Measurements from ENCODE around the gene CAMSAP1.
A peak's percentile ranks its signal among the peaks of the same experiment; 100 is the strongest.

Gene CAMSAP1

DNA sequence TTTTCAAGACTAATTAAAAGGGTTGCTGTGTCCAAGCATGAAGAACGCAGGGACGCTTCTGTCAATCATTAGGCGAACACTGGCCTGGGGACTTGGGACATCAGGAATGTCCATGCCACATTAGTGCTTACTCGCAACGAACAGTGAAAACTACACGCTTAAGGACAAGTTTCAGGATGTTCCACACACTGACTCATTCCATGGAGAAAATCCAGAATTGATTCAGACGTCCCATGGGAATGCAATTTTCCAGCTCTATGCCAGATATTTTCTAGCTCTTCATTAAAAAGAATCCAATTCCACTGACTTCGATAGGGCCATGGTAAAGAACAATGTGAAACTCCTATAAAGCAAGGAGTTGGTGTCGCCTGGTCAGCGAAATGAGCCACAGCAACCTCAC lies 98.2 kb downstream of the CAMSAP1 start:
- no peak for DNase-seq

DNA sequence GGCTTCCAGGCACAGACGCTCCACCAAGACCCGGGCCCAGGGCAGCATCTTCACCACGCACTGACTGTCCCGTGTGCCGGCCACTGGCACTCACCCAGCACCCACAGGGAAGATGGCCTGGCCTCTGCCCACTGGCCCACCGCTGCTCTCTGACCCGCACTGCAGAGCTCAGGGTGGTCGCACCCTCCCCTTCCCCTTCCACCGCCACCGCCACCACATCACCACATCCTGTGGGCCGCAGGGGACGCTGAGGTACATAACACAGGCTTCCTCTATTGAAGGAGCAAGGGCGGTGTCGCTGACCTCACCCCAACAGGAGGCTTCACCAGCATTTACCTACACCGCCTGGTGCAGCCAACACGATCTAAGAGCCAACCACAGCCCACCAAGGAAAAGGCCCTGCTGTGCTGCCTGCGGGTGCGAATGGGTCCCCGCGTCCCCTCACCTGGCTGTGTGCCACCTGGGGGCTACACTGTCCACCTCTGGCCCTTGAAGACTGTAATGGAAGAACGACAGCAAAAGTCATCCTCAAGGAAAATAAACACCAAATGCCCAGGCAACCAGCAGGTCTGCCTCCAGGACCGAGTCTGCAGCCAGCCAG lies 101.8 kb downstream of the CAMSAP1 start:
- no peak for DNase-seq

DNA sequence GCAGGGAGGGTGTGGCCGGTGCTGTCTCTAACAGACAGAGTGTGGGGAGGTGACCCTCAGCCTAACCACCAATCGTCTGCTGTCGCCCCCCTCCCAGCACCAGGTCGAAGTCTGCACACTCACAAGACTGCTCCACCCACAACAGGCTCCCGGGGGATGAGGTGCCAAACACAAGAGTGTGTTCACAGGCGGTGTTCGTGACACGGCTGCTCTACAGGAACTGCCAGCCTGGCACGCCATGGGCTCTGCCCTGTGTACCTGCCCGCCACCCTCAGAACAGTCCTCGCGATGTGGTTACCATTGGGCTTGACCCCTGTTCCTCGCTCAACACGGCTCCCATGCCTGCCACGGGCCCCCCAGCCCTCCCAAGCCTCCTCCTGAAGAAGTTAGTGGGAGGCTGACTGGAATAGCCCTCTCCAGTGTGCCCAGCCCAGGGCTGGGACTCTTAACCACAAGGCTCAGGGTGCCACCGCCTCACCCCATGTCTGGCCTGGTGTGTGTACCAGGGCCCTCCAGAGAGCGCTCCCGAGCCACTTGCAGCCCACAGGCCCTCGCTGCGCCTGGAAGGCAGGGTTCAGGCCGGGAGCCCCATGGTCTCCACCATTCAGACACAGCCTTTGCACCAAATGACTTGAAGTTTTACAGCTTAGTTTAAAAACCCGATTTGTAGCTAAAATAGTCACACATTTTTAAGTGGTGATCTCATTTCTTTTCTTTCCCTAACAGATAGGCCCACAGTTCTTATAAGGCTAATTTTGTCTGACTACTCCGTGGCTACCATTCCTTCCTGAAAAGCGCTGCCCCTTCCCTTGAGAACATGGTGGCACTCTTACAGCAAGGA lies 102.5 kb downstream of the CAMSAP1 start:
- DNase-seq: no peak

DNA sequence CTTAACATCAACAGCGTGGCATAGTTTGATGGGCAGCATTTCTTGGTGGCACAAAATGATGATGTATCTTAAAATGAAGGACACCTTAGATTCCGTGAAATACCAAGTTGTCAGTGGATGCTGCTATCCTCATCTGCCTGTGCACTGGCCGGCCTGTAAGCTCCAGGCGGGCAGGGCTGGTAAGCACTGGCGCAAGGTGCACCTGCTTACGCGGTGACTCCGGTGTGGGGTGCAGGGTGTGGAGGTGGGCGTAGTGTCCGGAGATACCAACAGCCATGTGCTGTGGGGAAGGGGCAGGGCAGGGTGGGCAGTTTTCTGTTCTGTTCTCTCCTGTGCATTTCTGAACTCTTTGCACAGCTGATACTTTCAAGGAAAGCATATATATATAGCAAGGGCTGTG lies 103.9 kb downstream of the CAMSAP1 start:
- DNase-seq: no peak

DNA sequence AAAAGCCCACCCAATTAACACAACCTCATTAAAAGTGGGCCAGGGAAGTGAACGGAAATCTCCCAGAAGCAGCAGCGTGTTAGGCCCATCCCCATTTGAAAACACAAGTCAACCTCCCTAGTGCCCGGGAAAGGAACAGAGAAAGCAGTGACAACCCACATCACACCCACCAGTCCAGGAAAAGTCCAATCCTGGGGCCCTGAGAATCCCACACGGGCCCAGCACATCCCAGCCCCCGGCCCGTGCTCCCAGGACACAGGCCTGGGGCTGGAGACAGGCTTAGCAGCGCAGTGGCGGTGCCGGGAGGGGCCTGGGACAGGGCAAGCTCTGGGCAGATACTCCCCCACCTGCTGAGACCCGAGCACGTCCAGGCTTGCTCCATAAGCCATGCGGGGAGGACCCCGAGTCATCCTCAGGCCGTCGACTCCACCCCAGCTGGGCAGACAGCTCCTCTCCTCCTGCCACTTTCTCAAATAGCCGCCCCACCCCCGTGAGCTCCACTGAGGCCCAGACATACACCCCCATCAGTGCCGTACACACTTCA lies 104.4 kb downstream of the CAMSAP1 start:
- DNase-seq: no peak

DNA sequence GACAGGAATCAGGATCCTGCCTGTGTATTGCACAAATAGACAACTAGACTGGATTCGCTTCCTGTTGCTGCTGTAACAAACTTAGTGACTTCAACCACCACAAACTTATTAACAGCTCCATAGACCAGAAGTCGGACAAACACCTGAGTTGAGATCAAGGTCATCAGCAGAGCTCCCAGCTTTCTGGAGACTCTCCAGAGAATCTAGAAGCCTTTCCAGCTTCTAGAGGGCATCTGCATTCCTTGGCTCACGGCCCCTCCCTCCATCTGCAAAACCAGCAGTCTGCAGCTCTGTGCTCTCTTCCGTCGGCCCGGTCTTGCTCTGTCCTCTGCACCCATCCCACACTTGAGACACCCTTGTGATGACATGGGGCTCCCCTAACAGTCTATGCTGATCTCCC lies 106.3 kb downstream of the CAMSAP1 start:
- DNase-seq: no peak

DNA sequence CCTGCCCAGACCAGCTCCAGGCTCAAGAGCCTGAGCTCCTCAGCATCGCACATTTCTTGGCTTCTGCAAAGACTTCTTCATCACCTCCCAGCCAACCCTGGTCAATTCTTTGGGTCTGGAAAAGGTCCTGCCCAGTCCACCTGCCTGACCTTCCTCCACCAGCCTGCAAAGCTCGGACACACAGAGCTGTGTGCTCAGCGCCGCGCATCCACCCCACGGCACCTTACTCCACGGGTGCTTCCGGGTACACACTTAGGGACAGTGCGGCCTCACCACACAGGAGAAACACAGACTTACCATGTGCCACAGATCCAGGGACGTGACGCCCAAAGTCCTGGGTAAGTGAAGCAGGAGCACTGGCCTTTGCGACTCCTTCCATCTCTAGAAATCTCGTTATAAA lies 108.1 kb downstream of the CAMSAP1 start:
- no peak for DNase-seq

DNA sequence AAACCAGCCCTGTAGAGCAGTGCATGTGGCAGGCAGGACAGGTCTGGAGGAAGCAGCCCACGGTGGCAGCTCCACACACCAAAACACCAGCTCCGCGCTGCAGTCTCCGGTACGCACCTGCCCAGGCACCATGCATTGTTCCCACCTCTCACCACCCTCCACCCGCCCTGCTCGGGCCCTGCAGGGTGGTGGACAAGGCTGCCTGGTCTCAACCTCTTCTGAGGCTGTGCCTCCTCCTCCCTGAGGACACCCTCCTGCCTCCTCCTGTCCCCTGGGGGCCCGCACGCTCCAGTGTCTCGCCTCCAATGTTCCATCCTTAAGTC lies 109.1 kb downstream of the CAMSAP1 start:
- no peak for DNase-seq

DNA sequence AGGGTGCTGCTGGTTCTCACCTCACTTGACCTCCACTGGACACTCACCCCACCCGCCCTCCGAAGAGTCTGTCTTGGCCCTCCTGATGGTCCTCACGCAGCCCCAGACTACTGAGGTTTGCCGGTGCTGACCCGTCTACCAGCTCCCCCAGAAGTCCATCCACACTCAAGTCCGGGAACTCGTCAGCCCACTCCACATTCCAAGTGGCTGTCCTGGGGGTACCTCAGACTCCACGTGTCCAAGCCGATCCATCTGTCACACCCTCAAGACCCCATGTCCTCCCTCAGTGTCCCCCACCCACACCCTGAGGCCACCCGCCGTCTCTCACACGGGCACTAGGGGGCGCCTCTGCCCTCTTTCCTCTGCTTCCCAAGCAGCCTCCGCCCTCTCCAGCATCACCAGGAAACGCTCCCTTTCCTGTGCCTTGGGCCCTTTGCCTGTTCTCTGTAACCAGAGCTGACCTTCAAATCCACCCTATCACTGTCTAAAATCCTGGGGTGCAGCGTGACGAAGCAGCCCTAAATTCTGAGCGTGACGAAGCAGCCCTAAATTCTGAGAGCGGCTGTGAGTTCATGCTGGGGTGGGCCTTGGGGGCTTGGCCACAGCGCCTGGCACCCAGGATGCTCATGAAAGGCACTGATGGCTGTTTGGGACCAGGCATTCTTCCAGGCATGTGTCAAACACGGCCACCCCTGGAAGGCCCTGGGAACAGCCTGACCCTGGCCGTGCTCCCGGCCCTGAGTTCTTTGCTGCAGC lies 109.7 kb downstream of the CAMSAP1 start:
- peak; percentile 25 to 51 for DNase-seq

DNA sequence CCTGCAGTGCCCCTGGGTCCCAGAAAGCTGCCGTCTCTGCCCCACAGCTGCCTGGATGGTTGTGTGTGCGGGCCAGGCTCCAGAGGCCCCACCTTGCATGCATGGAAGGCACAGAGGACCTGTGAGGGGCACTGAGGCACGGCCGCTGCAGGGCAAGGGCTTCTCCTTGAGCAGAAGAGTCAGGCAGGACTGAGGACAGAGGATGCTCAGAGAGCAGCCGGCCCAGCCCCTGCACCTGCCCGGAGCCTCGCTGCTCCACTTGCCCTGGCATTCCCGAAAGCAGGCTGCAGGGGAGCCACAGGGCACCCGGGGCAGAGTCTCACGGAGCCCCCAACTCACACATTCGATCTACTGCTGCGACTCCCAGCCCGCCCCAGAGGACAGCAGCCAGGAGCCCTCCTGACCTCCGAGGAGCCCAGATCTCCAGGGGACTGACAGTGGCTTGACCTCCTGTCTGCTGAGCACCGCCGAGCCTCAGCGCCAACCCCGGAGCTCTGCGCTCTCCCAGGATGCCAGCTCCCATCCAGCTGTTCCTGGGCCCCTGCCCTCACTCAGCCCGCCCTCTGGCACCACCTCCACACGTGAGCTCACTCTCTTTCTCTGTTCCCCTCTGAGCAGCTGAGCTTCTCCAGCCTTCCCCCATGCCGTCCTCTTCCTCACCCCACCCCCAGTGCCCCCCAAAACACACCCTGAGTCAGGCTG lies 110.4 kb downstream of the CAMSAP1 start:
- no peak for DNase-seq

DNA sequence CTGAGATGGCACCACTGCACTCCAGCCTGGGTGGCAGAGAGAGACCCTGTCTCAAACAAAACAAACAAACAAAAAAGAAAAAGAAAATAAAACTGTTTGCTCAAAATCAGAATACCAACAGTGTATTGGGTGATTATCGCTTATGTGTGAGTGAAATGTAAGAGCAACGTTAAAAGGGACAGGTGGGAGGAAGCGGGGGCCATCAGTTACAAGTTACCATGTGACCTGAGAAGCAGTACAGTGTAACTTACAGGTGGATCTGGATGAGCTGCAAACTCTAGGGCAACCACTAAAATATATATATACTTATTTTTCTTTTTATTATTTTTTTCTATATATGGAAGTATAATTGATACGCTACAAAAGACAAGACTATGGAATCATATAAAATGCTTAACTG lies 112.0 kb downstream of the CAMSAP1 start:
- no peak for DNase-seq

DNA sequence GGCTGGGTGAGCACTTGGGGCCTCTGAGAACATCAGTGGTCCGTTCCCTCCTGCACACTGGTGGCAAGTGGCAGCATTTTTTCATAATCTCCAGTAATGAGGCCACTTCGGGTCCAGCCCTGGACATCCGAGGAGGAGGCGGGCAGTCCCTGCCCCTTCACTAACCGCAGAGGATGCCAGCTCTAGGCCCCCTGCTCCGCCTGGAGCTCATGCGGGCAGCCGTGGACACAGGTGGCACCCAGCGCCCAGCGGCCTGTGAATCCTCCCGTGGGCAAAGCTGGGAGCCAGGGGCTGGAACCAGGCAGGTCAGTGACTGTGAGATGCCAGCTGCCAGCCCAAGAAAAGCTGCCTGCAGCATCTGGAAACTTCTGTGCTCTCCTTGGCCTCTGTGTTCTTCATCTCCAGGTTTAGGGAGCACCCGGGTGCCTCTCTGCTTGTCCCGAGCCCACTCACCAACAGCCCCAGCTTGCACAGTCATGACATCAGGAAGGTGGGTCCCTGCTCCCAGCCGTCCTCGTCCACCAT lies 112.9 kb downstream of the CAMSAP1 start:
- DNase-seq: no peak

DNA sequence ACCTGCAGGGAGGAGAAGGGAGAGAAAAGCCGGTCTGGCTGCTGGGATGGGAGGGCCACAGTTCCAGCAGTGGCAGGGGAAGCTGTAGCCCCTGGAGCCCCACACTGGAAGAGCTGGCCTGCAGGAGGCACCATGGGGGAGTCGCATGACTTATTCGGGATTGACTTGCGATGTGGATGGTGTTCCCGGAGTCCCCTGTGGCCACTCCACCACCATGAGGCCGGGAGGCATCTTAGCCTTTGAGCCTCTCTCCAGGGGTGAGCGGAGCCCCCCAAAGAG lies 113.3 kb downstream of the CAMSAP1 start:
- DNase-seq: no peak

DNA sequence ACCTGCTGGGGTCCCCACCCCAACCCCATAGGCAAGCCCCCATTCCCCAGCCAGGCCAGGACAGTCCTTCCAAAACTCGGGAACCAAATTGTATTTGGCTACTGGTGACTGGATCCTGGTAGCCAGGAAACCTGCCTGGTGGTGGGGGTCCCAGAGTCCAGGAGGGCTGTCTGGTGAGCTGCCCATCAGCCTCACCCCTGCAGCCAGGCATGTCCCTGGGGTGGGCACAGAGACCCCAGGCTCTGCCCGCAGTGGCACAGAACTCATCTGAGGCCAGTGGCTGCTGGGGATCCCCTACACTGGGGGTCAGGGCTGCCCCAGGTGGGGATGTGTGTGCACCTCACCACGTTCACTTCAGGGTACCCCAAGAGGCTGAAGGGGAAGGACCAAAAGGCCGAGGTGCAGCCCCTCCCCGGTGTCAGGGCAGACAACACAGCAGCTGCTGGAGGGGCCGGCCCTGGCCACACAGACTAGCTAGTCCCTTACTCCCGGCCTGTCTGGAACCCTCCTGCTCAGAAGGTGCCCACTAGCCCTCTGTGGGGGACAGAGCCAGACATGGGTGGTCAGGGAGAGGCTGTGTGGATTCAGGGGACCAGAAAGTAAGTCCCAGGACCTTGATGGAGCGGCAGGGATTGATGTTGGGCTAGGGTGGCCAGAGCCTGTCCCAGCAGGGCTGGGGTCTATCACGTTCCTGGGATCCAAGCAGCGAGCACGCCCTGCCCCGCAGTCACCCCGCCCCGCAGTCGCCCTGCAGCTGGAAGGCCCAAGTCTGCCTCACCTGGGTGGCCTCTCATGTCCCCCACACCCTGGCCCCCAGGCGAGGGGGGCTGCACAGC lies 113.9 kb downstream of the CAMSAP1 start:
- no peak for DNase-seq

DNA sequence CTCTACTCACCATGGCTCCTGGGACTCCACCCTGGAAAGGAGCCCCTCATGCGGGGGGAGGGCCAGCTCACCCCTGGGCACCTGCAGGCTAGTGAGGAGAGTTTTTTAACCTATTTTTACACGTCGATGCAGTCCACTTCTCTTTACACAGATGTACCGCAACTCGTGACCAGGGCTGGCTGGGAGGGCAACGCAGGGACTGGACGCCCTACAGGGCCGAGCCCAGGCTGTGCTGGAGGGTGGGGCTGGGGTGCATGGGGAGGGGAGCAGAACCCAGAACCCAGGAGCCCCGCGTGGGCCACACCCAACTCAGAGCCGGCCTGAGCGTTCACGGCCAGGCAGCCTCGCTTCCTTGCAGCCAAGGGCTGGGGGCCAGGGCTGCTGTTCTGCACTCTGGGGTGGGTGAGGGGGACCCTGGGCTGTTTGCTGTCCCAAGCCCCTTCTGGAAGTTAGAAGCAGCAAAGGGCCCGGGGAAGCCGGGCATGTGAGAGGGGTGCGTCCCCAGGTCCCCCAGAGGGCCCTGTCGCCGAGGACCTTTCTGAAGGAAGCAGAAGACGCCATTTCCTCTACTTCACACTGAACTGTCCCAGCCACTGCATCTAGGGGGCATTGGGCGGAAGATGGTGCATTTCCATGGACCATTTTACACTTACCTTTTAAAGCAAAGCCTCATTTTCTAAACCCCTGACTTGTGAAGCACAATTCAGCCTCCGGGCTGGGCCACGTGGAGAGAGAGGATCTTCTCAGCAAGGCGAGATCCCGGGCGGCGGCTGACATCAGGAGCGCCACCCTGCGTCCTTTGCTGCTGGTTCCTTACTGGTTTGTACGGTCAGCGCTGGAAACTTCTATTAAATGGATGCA lies 114.8 kb downstream of the CAMSAP1 start:
- DNase-seq: no peak

DNA sequence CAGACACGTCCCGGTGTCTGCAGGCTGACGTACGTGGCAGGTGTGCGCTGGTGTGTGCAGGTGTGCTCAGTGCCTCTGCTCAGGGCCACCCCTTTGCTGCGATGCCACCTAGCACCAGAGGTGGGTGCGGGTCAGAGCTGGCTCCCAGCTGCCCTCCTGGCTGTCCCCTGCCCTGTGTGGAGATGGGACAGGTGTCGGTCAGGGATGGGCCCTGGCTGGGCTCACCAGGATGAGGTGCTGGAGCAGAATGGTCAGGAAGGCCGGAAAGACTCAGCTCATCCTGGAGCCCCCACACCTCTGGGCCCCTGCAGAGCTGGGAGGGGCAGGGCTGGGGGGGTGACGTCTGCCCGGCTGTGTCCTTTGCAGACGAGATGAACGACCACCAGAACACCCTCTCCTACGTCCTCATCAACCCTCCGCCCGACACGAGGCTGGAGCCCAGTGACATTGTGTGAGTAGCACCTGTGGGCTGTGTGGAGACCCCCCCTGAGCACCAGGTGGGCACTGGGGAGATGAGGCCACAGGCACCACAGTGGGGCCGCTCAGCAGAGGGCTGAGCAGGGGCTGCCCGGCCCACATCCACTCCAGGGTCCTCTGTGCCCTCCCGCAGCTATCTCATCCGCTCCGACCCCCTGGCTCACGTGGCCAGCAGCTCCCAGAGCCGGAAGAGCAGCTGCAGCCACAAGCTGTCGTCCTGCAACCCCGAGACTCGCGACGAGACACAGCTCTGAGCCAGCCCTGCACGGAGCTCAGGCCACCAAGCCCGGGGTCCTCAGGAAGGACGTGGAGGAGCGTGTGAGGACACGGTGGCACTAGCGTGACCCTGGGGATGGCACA lies 115.7 kb downstream of the CAMSAP1 start:
- peak; percentile 24 to 74 for DNase-seq

DNA sequence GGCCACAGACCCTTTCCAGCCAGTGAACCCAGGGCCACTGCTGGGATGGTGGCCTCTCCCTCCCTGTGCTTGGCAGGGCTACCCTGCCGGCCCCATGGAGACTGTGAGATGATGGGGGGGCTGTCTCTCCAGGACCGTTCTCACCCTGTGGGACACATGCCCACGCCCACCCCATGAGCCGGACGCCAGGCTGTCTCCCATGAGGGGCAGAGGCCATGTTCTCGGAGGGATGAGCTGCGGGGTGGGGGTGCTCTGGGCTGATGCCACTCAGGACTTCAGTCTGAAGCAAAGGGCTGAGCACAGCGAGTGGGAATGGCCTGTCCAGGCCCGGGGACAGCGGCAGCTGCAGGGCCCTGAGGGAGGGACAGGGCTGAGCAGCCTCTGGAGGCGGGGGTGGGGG lies 116.5 kb downstream of the CAMSAP1 start:
- DNase-seq: no peak

DNA sequence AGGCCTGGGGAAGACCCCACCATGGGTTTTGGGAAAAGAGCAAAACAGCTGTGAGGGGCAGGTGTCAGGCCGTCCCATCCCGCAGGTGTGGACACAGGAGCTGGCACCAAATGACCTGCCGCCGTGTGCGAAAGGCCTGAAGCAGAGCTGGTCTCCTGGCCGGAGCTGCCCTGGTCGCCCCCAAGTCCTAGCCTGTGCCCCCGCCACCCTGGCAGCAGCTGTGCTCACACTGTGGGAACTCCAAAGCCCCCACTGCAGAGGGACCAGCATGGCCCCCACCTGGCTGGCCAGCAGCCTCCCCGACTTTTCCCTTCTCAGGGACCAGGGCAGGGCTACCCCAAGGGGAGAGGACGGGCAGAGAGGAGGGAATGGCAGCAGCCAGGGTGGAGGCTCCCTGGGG lies 117.0 kb downstream of the CAMSAP1 start:
- no peak for DNase-seq

DNA sequence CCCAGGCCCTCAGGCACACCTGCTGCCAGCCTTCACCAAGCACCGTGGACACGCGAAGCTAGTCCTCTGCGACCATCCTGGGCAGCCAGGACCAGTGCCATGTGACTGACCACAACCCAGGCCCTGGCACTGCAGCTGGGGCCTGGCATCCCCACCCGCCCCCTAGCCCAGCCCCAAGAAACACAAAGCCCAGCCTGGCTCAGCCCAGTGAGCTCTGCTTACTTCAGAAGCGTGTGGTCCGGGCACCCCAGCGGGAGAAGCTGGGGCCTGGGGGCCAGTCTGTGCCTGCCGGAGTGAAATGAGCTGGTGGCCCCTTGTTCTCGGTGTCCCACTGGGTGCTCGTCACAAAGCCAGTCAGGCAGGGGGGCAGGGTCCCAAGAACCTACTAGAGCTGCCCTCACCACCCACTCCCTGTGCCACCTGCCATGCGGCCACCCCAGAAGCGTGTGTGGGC lies 117.5 kb downstream of the CAMSAP1 start:
- DNase-seq: no peak

All from NCI-H524 (cell line).